ENCODE measurements around the gene EPHB1.

Gene EPHB1

GRCh38 chr3:134887536-134887935, 92.5 kb downstream of the EPHB1 start:
- no peak for DNase-seq

GRCh38 chr3:134892326-134892725, 97.3 kb downstream of the EPHB1 start:
- no peak for DNase-seq

- no peak for DNase-seq
Measured at GRCh38 chr3:134892761-134893160, 97.7 kb downstream of the EPHB1 start.

GRCh38 chr3:134894533-134894932, 99.5 kb downstream of the EPHB1 start:
- DNase-seq = no peak

GRCh38 chr3:134895181-134895580, 100.1 kb downstream of the EPHB1 start:
- no peak for DNase-seq

GRCh38 chr3:134896141-134896540, 101.1 kb downstream of the EPHB1 start:
- DNase-seq = no peak

GRCh38 chr3:134896696-134897095, 101.6 kb downstream of the EPHB1 start:
- no peak for DNase-seq

GRCh38 chr3:134897391-134898141, 102.5 kb downstream of the EPHB1 start:
- DNase-seq = no peak

GRCh38 chr3:134898181-134898754, 103.2 kb downstream of the EPHB1 start:
- DNase-seq = no peak

- DNase-seq = no peak
Measured at GRCh38 chr3:134899786-134900185, 104.7 kb downstream of the EPHB1 start.

- DNase-seq = no peak
Measured at GRCh38 chr3:134900482-134900881, 105.4 kb downstream of the EPHB1 start.

- no peak for DNase-seq
Measured at GRCh38 chr3:134901461-134901860, 106.4 kb downstream of the EPHB1 start.

- DNase-seq = no peak
Measured at GRCh38 chr3:134903837-134904236, 108.8 kb downstream of the EPHB1 start.

- no peak for DNase-seq
Measured at GRCh38 chr3:134904241-134904771, 109.2 kb downstream of the EPHB1 start.

GRCh38 chr3:134904776-134905646, 110.0 kb downstream of the EPHB1 start:
- no peak for DNase-seq

- DNase-seq = no peak
Measured at GRCh38 chr3:134905647-134905935, 110.5 kb downstream of the EPHB1 start.

GRCh38 chr3:134908271-134908670, 113.2 kb downstream of the EPHB1 start:
- DNase-seq = no peak

- no peak for DNase-seq
Measured at GRCh38 chr3:134910026-134910425, 115.0 kb downstream of the EPHB1 start.

- DNase-seq = no peak
Measured at GRCh38 chr3:134911586-134912548, 116.8 kb downstream of the EPHB1 start.

- no peak for DNase-seq
Measured at GRCh38 chr3:134916276-134916961, 121.4 kb downstream of the EPHB1 start.

GRCh38 chr3:134917631-134918030, 122.6 kb downstream of the EPHB1 start:
- no peak for DNase-seq

- no peak for DNase-seq
Measured at GRCh38 chr3:134918441-134918840, 123.4 kb downstream of the EPHB1 start.
